Uterus (tissue), 2 donors: Measurements from ENCODE around the gene WAS.
A peak's percentile ranks its signal among the peaks of the same experiment; 100 is the strongest.

Experiments
- POLR2A ChIP-seq, 2 donors: fragments of 450-650 bp; IDR thresholded peaks; one replicate each; pipeline ENCODE4 v1.6.1; 2016; ENCODE audit warnings: antibody characterized with exemption in 2 of 2, mild to moderate bottlenecking in 1 of 2, moderate library complexity in 1 of 2
- TF ChIP-seq, protein P1 (sequence below), 4 experiments: fragments of 200-600 bp in 2 of 4; fragments of 450-650 bp in 2 of 4; sonication (generic) in 2 of 4; IDR thresholded peaks; one replicate each; pipeline ENCODE4 v1.5.1; 2016 to 2019; ENCODE audit warnings: antibody characterized with exemption in 4 of 4, mild to moderate bottlenecking in 2 of 4, moderate library complexity in 1 of 4

DNA sequence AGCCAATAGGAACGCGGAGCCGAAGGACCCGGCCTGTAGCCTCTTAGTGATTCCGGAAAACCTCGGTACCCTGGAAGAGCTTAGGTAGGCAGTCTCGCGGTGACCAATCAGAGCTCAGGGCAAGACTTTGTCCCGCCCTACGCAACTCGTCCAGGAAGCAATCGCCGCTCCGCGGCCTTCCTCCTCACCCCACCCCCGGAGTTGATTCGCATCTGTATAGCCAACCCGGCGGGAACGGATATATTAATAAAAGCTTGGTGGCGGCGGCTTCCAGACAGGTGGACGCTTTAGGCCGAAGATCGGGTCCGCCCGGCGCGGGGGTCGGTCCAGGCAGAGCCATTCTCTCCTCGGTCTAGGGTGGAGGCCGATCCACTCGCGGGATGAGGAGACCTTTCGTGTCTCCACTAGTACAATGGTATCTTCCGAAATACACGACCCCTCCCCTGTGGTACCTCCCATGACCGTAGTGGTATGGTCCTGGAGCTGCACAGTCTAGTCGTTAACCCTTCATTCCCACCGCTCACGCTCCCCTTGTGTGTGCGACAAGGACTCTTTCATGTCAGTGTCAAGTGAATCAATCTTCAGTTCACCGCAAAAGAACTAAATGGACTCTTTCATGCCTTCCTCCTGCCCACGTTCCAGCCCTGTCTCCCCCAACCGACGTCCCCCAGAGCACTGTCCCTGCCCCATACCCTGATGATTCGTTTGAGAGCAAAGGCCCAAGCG lies 53.8 kb downstream of the WAS start:
- TF ChIP-seq, protein P1, sequence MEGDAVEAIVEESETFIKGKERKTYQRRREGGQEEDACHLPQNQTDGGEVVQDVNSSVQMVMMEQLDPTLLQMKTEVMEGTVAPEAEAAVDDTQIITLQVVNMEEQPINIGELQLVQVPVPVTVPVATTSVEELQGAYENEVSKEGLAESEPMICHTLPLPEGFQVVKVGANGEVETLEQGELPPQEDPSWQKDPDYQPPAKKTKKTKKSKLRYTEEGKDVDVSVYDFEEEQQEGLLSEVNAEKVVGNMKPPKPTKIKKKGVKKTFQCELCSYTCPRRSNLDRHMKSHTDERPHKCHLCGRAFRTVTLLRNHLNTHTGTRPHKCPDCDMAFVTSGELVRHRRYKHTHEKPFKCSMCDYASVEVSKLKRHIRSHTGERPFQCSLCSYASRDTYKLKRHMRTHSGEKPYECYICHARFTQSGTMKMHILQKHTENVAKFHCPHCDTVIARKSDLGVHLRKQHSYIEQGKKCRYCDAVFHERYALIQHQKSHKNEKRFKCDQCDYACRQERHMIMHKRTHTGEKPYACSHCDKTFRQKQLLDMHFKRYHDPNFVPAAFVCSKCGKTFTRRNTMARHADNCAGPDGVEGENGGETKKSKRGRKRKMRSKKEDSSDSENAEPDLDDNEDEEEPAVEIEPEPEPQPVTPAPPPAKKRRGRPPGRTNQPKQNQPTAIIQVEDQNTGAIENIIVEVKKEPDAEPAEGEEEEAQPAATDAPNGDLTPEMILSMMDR (IDR thresholded peaks at IDR 0.05): no peak
- TF ChIP-seq POLR2A (IDR thresholded peaks at IDR 0.05): peak; percentile 16 to 53
